ENCODE measurements around the gene CLP1. TPM values are rescaled to one million over a fixed set of nuclear protein-coding genes. Genes with fewer than 3 reads are reported as not detected.
"Not testable (repeated sequence)": the region's sequence is repeated elsewhere in the genome, so short reads cannot be mapped to it uniquely, and the experiment has no call there.

Gene CLP1
- total and polyA plus RNA-seq, 3 donors from 2014 or later: 14.4 to 19.8 (median 15.5) TPM

GRCh38 chr11:57698843-57699365, 41.3 kb downstream of the CLP1 start:
- DNase-seq: no peak
- no peak for TF ChIP-seq POLR2A (IDR thresholded peaks at IDR 0.05)
- no peak for TF ChIP-seq CTCF (IDR thresholded peaks at IDR 0.05)
- H3K9me3 ChIP-seq: no peaks in the 10 kb centered on the region
- no peaks in the 10 kb centered on the region for H3K27me3 ChIP-seq
- no peak overlapping the region for H3K4me3 ChIP-seq
- no peaks in the 10 kb centered on the region for H3K4me1 ChIP-seq
- WGBS, 2 donors: 87 to 93% methylated on average over 16 to 18 of the region's 18 CpGs
- H3K36me3 ChIP-seq (ENCODE audit: low read depth, missing control alignments): no peaks in the 10 kb centered on the region
- H3K27ac ChIP-seq: no peak overlapping the region
- intact Hi-C loops (cut with DNase I; ENCODE audit: low total_unique reads): no loop called here

- Histone ChIP-seq H3K9me3 (no peaks in the 10 kb centered on the region), H3K4me1 (no peaks in the 10 kb centered on the region), H3K4me3 (no peak overlapping the region), H3K36me3 (ENCODE audit: low read depth, missing control alignments) (no peaks in the 10 kb centered on the region), H3K27ac (no peak overlapping the region), H3K27me3 (no peaks in the 10 kb centered on the region)
- 86% methylated on average over 6 to 10 of the region's 10 CpGs for WGBS, 2 donors
- TF ChIP-seq CTCF (IDR thresholded peaks at IDR 0.05) (no peak), POLR2A (IDR thresholded peaks at IDR 0.05) (no peak)
- no peak for DNase-seq
- intact Hi-C loops (cut with DNase I; ENCODE audit: low total_unique reads): no loop called here
Measured at GRCh38 chr11:57699813-57700212, 42.3 kb downstream of the CLP1 start.

GRCh38 chr11:57700425-57700824, 42.9 kb downstream of the CLP1 start:
- DNase-seq: no peak
- TF ChIP-seq CTCF (IDR thresholded peaks at IDR 0.05): no peak
- no peak for TF ChIP-seq POLR2A (IDR thresholded peaks at IDR 0.05)
- H3K27ac ChIP-seq: no peak overlapping the region
- 57 to 60% methylated on average over 3 of the region's 3 CpGs for WGBS, 2 donors
- intact Hi-C loops (cut with DNase I; ENCODE audit: low total_unique reads): no loop called here
- no peak overlapping the region for H3K4me3 ChIP-seq
- H3K27me3 ChIP-seq: no peaks in the 10 kb centered on the region
- H3K9me3 ChIP-seq: no peaks in the 10 kb centered on the region
- H3K4me1 ChIP-seq: no peaks in the 10 kb centered on the region
- no peaks in the 10 kb centered on the region for H3K36me3 ChIP-seq (ENCODE audit: low read depth, missing control alignments)

- Histone ChIP-seq H3K27me3 (no peaks in the 10 kb centered on the region), H3K36me3 (ENCODE audit: low read depth, missing control alignments) (no peaks in the 10 kb centered on the region), H3K4me1 (no peaks in the 10 kb centered on the region), H3K27ac (no peak overlapping the region), H3K4me3 (no peak overlapping the region), H3K9me3 (no peaks in the 10 kb centered on the region)
- intact Hi-C loops (cut with DNase I; ENCODE audit: low total_unique reads): no loop called here
- TF ChIP-seq CTCF (IDR thresholded peaks at IDR 0.05): no peak
- no peak for TF ChIP-seq POLR2A (IDR thresholded peaks at IDR 0.05)
- 80 to 84% methylated on average over 4 of the region's 4 CpGs for WGBS, 2 donors
- DNase-seq: no peak
Measured at GRCh38 chr11:57703341-57703740, 45.8 kb downstream of the CLP1 start.

- H3K9me3 ChIP-seq: no peaks in the 10 kb centered on the region
- 86 to 94% methylated on average over 4 to 6 of the region's 6 CpGs for WGBS, 2 donors
- no peak overlapping the region for H3K4me3 ChIP-seq
- no peaks in the 10 kb centered on the region for H3K36me3 ChIP-seq (ENCODE audit: low read depth, missing control alignments)
- TF ChIP-seq POLR2A (IDR thresholded peaks at IDR 0.05) (no peak), CTCF (IDR thresholded peaks at IDR 0.05) (no peak)
- no peaks in the 10 kb centered on the region for H3K27me3 ChIP-seq
- DNase-seq: no peak
- no peak overlapping the region for H3K27ac ChIP-seq
- no peaks in the 10 kb centered on the region for H3K4me1 ChIP-seq
- intact Hi-C loops (cut with DNase I; ENCODE audit: low total_unique reads): no loop called here
Measured at GRCh38 chr11:57704932-57705331, 47.4 kb downstream of the CLP1 start.

- H3K27ac ChIP-seq; H3K27me3 ChIP-seq; H3K4me1 ChIP-seq; H3K4me3 ChIP-seq; H3K9me3 ChIP-seq; H3K36me3 ChIP-seq (ENCODE audit: low read depth, missing control alignments); intact Hi-C loops (cut with DNase I; ENCODE audit: low total_unique reads); DNase-seq: not testable (repeated sequence)
- 91 to 93% methylated on average over 8 of the region's 8 CpGs for WGBS, 2 donors
Measured at GRCh38 chr11:57705432-57705831, 47.9 kb downstream of the CLP1 start.

All from testis (tissue), 3 donors.